Medulla oblongata (tissue), 1 donor: ENCODE measurements around the gene F12.
A peak's percentile ranks its signal among the peaks of the same experiment; 100 is the strongest.

Experiments used
- DNase-seq: peaks from one replicate; pipeline ENCODE4 v3.0.0-alpha.2; 2015; ENCODE audit errors: extremely low spot score

Gene F12

DNA sequence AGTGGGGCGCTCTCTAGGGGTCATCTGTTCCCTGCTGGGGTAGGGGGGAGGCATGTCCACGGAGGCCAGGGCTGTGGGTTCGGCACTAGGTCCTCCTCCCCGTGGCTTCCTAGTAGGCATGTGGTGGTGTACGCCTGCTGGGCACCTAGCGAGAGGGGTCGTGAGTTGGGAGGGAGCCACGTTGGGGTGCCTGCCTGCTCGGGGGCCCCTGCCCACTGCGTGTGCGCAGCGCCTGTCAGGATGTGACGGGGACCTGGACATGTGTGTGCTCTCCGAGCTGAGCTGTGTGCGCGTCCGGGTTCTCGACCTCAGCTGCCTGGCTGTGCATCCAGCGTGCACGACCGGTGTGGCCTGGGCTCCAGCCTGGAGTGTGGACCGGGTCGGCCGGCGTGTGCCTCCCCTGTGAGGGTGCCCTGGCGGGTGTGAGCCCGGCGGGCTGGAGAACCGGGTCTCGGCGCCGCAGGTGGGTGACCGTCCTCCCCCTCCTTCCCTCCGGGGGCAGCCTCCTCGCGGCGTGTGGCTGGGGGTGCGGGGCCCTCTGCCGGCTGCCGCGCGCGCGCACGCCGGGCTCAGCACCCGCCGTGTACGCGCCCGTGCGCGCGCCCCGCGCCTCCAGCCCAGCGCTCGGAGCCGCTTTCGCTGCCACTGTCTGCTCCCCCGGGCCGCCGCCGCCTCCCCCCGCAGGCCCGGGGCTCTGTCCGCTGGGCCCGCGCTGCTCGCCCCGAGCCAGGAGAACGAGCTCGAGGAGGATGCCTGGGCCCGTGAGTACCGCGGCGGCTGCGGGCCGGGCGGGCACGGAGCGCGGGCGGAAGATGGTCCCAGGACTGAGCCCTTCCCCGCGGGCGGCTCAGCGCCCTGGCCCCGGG, 37.1 kb upstream of the F12 start, which contains the start of gene PRR7:
PRR7 (plus strand) TSS at position 615 of the 866 bp plus-strand sequence. CDS start 8,254 bp downstream, outside the sequence.
- DNase-seq, result peak; percentile 74

GRCh38 chr5:177445917-177446199, 36.5 kb upstream of the F12 start:
- DNase-seq, result no peak

DNA sequence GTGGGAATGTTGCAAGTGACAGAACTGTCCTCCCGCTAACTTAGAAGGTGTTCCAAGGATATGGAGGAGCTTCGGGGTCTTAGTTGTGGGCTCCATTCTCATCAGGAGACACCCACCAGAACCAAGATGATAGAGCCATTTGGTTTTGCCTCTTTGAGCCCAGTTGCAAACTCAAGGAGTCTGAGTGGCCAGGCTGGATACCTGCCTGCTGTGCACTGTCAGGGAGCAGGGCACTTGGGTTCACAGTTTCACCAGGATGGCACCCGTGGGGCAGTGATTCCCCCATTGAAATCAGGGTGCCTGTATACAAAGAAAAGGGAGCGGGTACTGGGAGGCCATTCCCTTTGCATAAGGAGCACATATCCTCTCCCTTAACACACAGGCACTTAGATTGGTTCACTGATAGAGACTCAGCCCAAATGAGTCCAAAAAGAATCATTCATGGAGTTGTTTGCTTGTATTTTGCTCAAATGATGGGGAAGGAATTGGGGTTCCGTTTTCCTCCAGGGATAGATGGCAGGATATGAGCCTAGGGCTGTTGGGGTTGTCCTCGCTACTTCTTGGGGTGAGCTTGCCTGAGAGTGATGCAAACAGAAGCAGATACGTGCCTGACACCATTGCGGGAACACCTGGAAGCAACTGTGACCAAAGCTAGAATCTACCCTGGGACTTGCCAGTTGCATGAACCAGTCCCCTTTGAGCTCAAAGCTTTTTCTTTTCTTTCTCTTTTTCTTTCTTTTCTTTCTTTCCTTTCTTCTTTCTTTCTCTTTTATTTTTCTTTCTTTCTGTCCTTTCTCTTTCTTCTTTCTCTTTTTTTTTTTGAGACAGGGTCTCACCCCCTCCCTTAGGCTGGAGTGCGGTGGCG, 35.9 kb upstream of the F12 start:
- no peak for DNase-seq

GRCh38 chr5:177444106-177445051, 35.0 kb upstream of the F12 start:
- DNase-seq, result no peak

- no peak for DNase-seq
These were observed 34.0 kb upstream of the F12 start for GRCh38 chr5:177443144-177443983.

DNA sequence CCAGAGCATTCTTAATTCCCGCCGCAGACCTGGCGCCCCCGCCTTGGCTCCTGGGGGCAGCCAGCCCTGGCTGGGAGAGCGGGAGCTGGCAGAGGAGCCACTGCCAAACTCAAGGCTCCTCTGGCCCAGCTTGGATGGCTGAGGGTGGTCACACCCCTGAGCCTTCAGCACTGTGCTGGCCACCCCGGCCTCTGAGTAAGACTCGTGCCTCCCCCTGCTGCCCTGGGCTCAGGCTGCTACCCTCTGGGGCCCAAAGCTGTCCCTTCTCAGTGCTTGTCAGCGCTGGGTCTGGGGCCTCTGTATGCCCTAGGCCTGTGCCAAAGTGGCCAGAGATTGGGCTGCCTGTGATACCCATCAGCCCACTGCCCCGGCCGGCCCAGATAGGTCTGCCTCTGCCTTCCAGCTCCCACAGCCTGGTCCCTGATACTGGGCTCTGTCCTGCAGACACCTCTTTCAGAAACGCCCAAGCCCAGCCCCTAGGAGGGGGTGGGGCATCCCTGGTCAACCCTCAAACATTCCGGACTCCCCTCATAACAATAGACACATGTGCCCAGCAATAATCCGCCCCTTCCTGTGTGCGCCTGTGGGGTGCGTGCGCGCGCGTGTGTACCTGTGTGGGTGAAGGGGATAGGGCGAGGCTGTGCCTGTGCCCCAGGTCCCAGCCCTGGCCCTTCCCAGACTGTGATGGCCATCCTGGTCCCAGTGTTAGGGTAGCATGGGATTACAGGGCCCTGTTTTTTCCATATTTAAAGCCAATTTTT, 32.9 kb upstream of the F12 start:
- no peak for DNase-seq

- DNase-seq, result no peak
These were observed 31.8 kb upstream of the F12 start for GRCh38 chr5:177440990-177441780.

- no peak for DNase-seq
These were observed 31.0 kb upstream of the F12 start for GRCh38 chr5:177440211-177440989.

GRCh38 chr5:177439518-177440053, 30.2 kb upstream of the F12 start:
- DNase-seq, result no peak

GRCh38 chr5:177438468-177438867, 29.1 kb upstream of the F12 start:
- no peak for DNase-seq

DNA sequence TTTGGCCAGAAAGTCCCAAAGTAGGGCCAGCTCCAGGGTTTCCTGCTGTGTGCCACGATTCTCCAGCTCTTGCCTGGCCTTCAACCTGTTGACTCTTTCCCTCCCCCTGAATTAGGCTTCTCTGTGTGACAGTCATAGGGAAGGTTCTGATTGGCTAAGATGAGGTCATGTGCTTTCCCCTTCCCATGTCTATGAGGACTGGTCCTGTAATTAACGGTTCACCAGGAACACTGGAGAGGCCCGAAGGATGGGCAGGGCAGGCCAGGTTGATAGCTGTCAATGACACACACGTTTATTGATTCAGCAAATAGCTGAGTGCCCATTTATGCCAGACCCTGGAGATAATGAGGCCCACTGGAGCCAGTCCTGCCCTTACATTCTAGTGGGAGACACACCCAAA, 28.3 kb upstream of the F12 start:
- no peak for DNase-seq

- no peak for DNase-seq
These were observed 26.6 kb upstream of the F12 start for GRCh38 chr5:177435847-177436536.

DNA sequence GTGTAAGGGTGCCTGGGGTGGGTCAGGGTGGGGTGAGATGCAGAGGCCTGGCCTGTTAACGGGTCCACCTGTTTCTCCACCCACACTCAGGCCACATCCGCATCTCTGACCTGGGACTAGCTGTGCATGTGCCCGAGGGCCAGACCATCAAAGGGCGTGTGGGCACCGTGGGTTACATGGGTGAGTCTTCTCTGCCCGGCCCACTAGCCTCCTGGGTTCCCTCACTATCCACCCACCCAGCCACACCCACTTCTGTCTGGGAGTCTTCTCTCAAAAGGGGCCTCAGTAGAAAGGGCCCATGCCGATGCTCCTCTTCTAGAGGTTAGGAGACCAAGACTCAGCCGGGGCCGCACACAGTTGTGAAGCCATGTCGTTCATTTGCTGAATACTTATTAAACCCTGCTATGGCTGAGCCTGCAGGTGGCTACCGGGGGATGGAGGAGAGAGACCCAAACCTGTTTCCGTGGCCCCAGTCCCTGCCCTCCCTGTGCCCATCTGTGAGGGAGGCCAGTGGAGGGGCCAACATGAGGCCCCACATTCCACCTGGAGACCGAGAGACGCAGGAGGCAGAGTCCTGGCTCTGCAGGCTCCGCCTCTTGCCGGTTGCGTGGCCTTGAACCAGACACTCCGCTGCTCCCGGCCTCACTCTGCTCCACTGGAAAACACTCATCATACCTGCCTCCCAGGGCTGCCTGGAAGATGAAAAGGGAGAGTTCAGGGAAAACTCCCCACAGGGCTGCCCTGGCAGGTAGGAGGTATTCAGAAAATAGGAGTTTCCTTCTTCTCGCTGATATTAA, 25.8 kb upstream of the F12 start:
- DNase-seq, result no peak

DNA sequence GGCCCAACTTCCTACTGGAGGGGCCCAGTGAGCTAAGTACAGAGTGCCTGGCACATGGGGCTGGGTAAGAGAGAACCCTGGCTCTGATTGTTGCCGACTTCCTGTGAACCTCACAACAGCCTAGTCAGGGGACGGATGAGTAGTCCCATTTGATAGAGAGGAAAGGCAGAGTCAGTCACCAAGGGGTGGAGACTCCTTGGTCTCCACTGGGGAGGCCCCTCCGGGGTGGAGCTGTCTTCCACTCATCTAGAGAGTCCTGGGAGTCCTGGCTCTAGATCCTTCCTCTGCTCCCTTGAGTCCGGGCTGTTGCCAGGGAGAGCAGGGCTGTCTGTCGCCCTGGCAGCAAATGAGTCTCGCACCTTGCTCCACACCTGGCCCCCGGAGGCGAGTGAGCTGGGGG, 25.1 kb upstream of the F12 start:
- no peak for DNase-seq

DNA sequence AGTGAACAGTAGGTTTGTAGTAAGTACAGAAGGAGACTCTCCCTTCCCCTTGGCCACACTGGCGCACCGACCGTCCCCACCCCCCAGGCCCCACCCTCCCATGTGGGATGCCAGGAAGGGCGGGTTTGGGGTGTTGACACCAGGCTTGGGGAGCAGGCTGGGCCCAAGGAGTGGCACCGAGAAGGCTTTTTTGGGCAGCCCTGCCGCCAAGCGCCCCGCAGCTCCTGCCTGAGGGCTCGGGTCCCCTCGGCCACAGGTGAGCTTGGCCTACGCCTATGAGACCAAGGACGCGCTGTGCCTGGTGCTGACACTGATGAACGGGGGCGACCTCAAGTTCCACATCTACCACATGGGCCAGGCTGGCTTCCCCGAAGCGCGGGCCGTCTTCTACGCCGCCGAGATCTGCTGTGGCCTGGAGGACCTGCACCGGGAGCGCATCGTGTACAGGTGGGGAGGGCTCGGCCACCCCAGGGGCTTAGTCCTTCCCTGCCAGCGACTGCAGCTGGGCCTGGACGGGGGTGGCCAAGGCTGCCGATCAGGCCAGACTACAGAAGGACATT, 24.4 kb upstream of the F12 start:
- no peak for DNase-seq

DNA sequence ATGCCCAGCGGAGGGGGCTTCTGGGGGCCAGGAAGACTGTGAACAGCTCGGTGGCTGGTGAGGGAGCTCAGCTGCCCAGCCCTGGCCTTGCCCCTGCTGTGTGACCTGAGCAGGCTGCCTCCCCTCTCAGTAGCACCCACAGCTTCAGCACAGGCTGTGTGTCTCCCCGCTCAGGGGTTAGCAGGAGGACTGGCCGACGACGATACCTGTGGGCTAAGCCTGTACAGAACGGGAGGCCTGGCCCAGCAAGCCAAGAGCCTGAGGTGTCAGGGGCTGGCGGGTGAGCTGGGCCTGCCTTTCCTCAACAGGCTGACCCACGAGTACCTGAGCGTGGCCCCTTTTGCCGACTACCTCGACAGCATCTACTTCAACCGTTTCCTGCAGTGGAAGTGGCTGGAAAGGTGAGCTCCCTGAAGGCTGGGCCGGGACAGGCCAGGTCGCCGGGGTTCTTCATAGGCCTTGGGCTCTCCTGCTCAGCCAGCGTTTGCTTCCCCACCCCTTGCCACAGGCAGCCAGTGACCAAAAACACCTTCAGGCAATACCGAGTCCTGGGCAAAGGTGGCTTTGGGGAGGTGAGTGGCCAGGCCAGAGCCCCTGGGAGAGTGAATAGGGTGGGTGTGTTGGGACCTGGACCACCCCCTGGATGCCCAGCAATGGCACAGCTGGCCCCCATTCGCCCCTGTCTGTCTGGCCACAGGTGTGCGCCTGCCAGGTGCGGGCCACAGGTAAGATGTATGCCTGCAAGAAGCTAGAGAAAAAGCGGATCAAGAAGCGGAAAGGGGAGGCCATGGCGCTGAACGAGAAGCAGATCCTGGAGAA, 23.7 kb upstream of the F12 start:
- DNase-seq, result no peak
